HG02623 (cell line): ENCODE results near the gene LHFPL2.
A peak's percentile ranks its signal among the peaks of the same experiment; 100 is the strongest.

Experiments used
- ATAC-seq: cut with Tn5 transposase; IDR thresholded peaks from one replicate; pipeline ENCODE4 v1.9.1; 2021; ENCODE audit warnings: moderate library complexity; ENCODE audit not compliant: unreplicated experiment

The LHFPL2 gene

GRCh38 chr5:78552729-78553342 lies 95.7 kb downstream of the LHFPL2 start:
- ATAC-seq = no peak

- no peak for ATAC-seq
Measured at GRCh38 chr5:78550891-78551290, 97.7 kb downstream of the LHFPL2 start.

- peak; percentile 52 for ATAC-seq
Measured at GRCh38 chr5:78549043-78549442, 99.5 kb downstream of the LHFPL2 start.

GRCh38 chr5:78547731-78548615 lies 100.6 kb downstream of the LHFPL2 start:
- no peak for ATAC-seq

GRCh38 chr5:78547183-78547582 lies 101.4 kb downstream of the LHFPL2 start:
- no peak for ATAC-seq

GRCh38 chr5:78546276-78546996 lies 102.1 kb downstream of the LHFPL2 start:
- ATAC-seq = no peak

- no peak for ATAC-seq
Measured at GRCh38 chr5:78545406-78545805, 103.2 kb downstream of the LHFPL2 start.

GRCh38 chr5:78544561-78545201 lies 103.9 kb downstream of the LHFPL2 start:
- ATAC-seq = no peak

GRCh38 chr5:78543916-78544315 lies 104.7 kb downstream of the LHFPL2 start:
- no peak for ATAC-seq

GRCh38 chr5:78543292-78543691 lies 105.3 kb downstream of the LHFPL2 start:
- ATAC-seq = no peak

- ATAC-seq = no peak
Measured at GRCh38 chr5:78542321-78542840, 106.2 kb downstream of the LHFPL2 start.

GRCh38 chr5:78541086-78541654 lies 107.4 kb downstream of the LHFPL2 start:
- ATAC-seq = no peak

- ATAC-seq = no peak
Measured at GRCh38 chr5:78540335-78541085, 108.1 kb downstream of the LHFPL2 start.

- ATAC-seq = no peak
Measured at GRCh38 chr5:78538240-78538850, 110.2 kb downstream of the LHFPL2 start.

GRCh38 chr5:78537821-78538220 lies 110.8 kb downstream of the LHFPL2 start:
- no peak for ATAC-seq

- no peak for ATAC-seq
Measured at GRCh38 chr5:78537411-78537810, 111.2 kb downstream of the LHFPL2 start.

GRCh38 chr5:78536661-78537196 lies 111.8 kb downstream of the LHFPL2 start:
- no peak for ATAC-seq

GRCh38 chr5:78534905-78535200 lies 113.7 kb downstream of the LHFPL2 start:
- ATAC-seq = no peak

- ATAC-seq = no peak
Measured at GRCh38 chr5:78534148-78534904, 114.2 kb downstream of the LHFPL2 start.
